Mucosa of descending colon (tissue), 3 donors: ENCODE results near the gene PTGDS. TPM values are rescaled to one million over a fixed set of nuclear protein-coding genes. Genes with fewer than 3 reads are reported as not detected.

Source experiments
- ATAC-seq: fragments of 200-7000 bp; cut with Tn5 transposase; one replicate; pipeline ENCODE4 v1.9.1; 2020; ENCODE audit warnings: mild to moderate bottlenecking, moderate library complexity
- DNase-seq, 3 donors: peaks; one replicate each; pipeline ENCODE4 v3.0.0-alpha.2; 2020
- H3K36me3 ChIP-seq: fragments of 200-600 bp; one replicate; pipeline ENCODE4 v1.8.0; 2021; ENCODE audit warnings: low read depth, mild to moderate bottlenecking
- H3K4me1 ChIP-seq: fragments of 200-600 bp; one replicate; pipeline ENCODE4 v1.8.0; 2021; ENCODE audit warnings: low read depth, mild to moderate bottlenecking
- H3K4me3 ChIP-seq: fragments of 200-600 bp; one replicate; pipeline ENCODE4 v1.8.0; 2021; ENCODE audit warnings: mild to moderate bottlenecking
- H3K9me3 ChIP-seq: fragments of 200-600 bp; one replicate; pipeline ENCODE4 v1.8.0; 2021; ENCODE audit warnings: mild to moderate bottlenecking
- CTCF ChIP-seq: fragments of 200-600 bp; IDR thresholded peaks from one replicate; pipeline ENCODE4 v1.8.0; 2022; ENCODE audit warnings: antibody characterized with exemption, mild to moderate bottlenecking
- intact Hi-C, 2 donors: fragments of 100-400 bp; cut with DNase I in 1 of 2; cut with micrococcal nuclease in 1 of 2; formaldehyde crosslinking; loops; one replicate each; pipeline versions ENCODE4 v1.11.0 to v1.11.1; 2022; cut with DNase I, micrococcal nuclease
- total RNA-seq, 3 donors: library from RNA; stranded (reverse); fragmentation: NEBNext Ultra II Directional in 2 of 3; extraction: Animal tissue kit (Norgen Biotek cat#: 25700) in 2 of 3; gene quantifications; one replicate each; pipeline versions ENCODE4 v1.2.1 to v1.2.4, GENCODE V29; 2021 to 2023
- donor health status: DM: no; HTN: no; CAD: no; lungs with moderate emphysema.
- donor health status: DM: no; HTN: no; CAD: no.
- donor health status: DM: no; HTN: yes; CAD: no.

Gene PTGDS
- total RNA-seq, 3 donors from 2014 or later, result 2.5 to 45.4 (median 16.1) TPM

GRCh38 chr9:137021979-137022661, 44.8 kb downstream of the PTGDS start:
- ATAC-seq (peak; percentile 93), DNase-seq (peak; percentile 97 to 98 (median 98))
- intact Hi-C loops, result no loop called here
- no peak for TF ChIP-seq CTCF
- no peaks in the 10 kb centered on the region for H3K9me3 ChIP-seq
- H3K4me1 ChIP-seq, result peaks cover 31% of the 10 kb centered on the region
- H3K36me3 ChIP-seq, result no peaks in the 10 kb centered on the region
- H3K4me3 ChIP-seq, result no peak overlapping the region

GRCh38 chr9:137022662-137023008, 45.3 kb downstream of the PTGDS start:
- Histone ChIP-seq H3K4me3 (no peak overlapping the region), H3K9me3 (no peaks in the 10 kb centered on the region), H3K36me3 (no peaks in the 10 kb centered on the region), H3K4me1 (peaks cover 36% of the 10 kb centered on the region)
- no peak for TF ChIP-seq CTCF
- DNase-seq (no peak), ATAC-seq (peak; percentile 1)
- intact Hi-C loops, result no loop called here

DNA sequence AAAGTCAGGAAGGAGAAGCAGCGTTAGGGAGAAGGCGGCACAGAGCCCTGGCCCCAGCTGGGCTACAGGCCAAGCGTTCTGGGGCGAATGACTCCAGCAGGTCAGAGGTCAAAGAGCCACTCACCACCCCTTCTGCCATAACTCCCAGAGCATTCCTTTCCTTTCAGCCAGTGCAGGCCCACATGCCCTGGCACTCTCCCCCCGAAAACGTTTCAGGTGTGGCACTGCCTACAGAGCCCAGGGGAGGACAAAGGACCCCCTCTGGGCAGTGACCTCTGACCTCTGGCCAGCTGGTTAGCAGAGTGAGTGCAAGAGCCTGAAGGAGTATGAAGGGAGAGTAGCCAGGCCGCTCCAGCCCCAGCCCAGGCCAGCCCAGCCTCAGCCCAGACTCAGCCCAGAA, 45.9 kb downstream of the PTGDS start:
- Histone ChIP-seq H3K9me3 (no peaks in the 10 kb centered on the region), H3K36me3 (no peaks in the 10 kb centered on the region), H3K4me3 (no peak overlapping the region), H3K4me1 (peaks cover 36% of the 10 kb centered on the region)
- DNase-seq (no peak), ATAC-seq (no peak)
- TF ChIP-seq CTCF, result no peak
- intact Hi-C loops, result no loop called here

- H3K36me3 ChIP-seq, result no peaks in the 10 kb centered on the region
- intact Hi-C loops, result no loop called here
- ATAC-seq (no peak), DNase-seq (no peak)
- H3K9me3 ChIP-seq, result no peaks in the 10 kb centered on the region
- TF ChIP-seq CTCF, result no peak
- H3K4me3 ChIP-seq, result no peak overlapping the region
- peaks cover 38% of the 10 kb centered on the region for H3K4me1 ChIP-seq
These were observed 46.3 kb downstream of the PTGDS start for GRCh38 chr9:137023583-137023991.

DNA sequence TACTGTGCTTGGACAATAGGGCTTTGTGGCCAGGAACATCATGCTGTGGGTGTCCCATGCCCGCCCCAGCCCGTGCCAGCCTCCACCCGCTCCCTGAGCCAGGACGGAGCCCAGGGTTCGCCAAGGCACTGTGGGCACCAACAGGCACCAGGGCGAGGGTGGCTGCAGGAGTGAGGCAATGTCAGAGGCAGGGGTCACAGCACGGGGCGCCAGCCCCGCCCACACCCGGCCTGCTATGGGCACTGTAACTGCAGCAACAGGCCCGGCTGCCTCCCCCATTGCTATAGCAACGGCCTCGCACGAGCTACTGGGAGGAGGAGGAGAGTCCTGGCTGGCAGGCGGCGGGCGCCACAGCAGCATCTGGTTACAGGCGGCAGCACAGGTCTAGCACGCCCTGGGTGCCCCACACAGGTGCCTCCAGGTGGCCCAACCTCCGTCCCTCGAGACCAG, 48.2 kb downstream of the PTGDS start:
- no peak for TF ChIP-seq CTCF
- ATAC-seq (peak; percentile 10), DNase-seq (peak in 2 of 3 donors; percentile 54 to 83)
- intact Hi-C loops, result loop anchor here in 1 of 2 donors (5.0 kb wide), 1 partner anchor 238 kb away; no protein-coding TSS in a partner anchor
- Histone ChIP-seq H3K36me3 (no peaks in the 10 kb centered on the region), H3K9me3 (no peaks in the 10 kb centered on the region), H3K4me1 (peaks cover 54% of the 10 kb centered on the region), H3K4me3 (no peak overlapping the region)
